ENCODE measurements around the gene CAMK2D. TPM values are rescaled to one million over a fixed set of nuclear protein-coding genes. Genes with fewer than 3 reads are reported as not detected.

CAMK2D gene
- total and polyA plus RNA-seq, 4 donors: 10.1 to 31.0 (median 25.6) TPM

DNA sequence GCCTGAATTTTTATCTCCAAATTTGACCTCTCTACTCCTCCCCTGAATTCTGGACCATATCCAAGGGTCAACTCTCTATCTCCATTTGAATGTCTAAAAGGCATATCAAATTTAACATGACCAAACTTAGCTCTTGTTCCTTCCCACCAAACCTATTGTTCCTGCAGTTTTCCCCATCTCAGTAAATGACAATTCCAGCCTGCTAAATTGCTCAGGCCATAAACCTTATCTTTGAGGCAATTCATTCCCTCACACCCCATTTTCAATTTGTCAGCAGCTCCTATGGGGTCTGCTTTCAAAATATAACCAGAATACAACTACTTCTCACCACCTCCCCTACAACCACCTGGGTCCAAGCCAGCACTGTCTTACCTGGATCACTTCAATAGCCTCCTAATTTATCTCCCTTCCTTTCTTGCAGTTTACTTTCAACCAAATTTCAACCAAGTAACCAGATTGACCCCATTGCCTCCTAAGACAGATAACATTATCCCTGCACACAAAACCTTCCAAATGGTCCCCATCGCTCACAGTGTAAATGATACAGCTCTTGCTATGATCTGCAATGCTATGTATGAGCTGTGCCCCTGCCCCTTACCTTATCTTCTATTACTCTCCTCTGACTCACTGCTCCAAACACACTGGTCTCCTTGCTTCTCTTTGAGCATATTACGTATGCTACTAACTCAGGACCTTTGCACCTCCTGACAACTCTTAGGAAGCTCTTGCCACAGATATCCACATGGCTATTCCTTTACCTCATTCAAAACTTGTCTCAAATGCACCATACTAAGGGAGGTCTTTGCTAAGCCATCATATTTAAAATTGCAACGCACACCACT lies 66.0 kb downstream of the CAMK2D start:
- H3K4me3 ChIP-seq (ENCODE audit: low read depth in 1 of 3, low read length in 3 of 3): no peak overlapping the region

More for the DNA sequence above, 66.0 kb downstream of the CAMK2D start:
- WGBS: 94% methylated on average over 3 of the region's 3 CpGs
- Histone ChIP-seq H3K27me3 (ENCODE audit: control insufficient read depth in 4 of 4, insufficient read depth in 4 of 4, low read length in 3 of 4) (no peaks in the 10 kb centered on the region), H3K9ac (ENCODE audit: low read depth in 1 of 2, low read length in 2 of 2) (no peak overlapping the region), H3K27ac (ENCODE audit: low read depth in 1 of 2, low read length in 2 of 2) (no peak overlapping the region), H3K9me3 (ENCODE audit: control insufficient read depth in 4 of 4, low read length in 3 of 4) (no peaks in the 10 kb centered on the region), H3K4me1 (ENCODE audit: control insufficient read depth in 4 of 4, insufficient read depth in 4 of 4, low read length in 3 of 4) (peaks cover 3 to 9% (median 4%) of the 10 kb centered on the region in 4 donors), H3K36me3 (ENCODE audit: control insufficient read depth in 4 of 4, insufficient read depth in 3 of 4, low read depth in 1 of 4, low read length in 3 of 4) (no peaks in the 10 kb centered on the region)
- TF ChIP-seq RXRA (IDR thresholded peaks at IDR 0.05): no peak
- TF ChIP-seq, protein P1, sequence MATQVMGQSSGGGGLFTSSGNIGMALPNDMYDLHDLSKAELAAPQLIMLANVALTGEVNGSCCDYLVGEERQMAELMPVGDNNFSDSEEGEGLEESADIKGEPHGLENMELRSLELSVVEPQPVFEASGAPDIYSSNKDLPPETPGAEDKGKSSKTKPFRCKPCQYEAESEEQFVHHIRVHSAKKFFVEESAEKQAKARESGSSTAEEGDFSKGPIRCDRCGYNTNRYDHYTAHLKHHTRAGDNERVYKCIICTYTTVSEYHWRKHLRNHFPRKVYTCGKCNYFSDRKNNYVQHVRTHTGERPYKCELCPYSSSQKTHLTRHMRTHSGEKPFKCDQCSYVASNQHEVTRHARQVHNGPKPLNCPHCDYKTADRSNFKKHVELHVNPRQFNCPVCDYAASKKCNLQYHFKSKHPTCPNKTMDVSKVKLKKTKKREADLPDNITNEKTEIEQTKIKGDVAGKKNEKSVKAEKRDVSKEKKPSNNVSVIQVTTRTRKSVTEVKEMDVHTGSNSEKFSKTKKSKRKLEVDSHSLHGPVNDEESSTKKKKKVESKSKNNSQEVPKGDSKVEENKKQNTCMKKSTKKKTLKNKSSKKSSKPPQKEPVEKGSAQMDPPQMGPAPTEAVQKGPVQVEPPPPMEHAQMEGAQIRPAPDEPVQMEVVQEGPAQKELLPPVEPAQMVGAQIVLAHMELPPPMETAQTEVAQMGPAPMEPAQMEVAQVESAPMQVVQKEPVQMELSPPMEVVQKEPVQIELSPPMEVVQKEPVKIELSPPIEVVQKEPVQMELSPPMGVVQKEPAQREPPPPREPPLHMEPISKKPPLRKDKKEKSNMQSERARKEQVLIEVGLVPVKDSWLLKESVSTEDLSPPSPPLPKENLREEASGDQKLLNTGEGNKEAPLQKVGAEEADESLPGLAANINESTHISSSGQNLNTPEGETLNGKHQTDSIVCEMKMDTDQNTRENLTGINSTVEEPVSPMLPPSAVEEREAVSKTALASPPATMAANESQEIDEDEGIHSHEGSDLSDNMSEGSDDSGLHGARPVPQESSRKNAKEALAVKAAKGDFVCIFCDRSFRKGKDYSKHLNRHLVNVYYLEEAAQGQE (IDR thresholded peaks at IDR 0.05): no peak
- no peak for TF ChIP-seq FOXA2 (IDR thresholded peaks at IDR 0.05)
- TF ChIP-seq EGR1 (IDR thresholded peaks at IDR 0.05; ENCODE audit: low read depth in 2 of 2): no peak
- no peak for TF ChIP-seq JUND (IDR thresholded peaks at IDR 0.05)
- TF ChIP-seq, protein P2, sequence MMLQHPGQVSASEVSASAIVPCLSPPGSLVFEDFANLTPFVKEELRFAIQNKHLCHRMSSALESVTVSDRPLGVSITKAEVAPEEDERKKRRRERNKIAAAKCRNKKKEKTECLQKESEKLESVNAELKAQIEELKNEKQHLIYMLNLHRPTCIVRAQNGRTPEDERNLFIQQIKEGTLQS (IDR thresholded peaks at IDR 0.05): no peak
- no peak for TF ChIP-seq YY1 (IDR thresholded peaks at IDR 0.05)
- no peak for TF ChIP-seq TAF1 (conservative IDR thresholded peaks at IDR 0.05)
- TF ChIP-seq NR2F2 (IDR thresholded peaks at IDR 0.05): no peak
- TF ChIP-seq HNF4A (conservative IDR thresholded peaks at IDR 0.05): no peak
- no peak for TF ChIP-seq RAD21 (IDR thresholded peaks at IDR 0.05)
- TF ChIP-seq HNF4G (IDR thresholded peaks at IDR 0.05): no peak
- TF ChIP-seq, protein P3, sequence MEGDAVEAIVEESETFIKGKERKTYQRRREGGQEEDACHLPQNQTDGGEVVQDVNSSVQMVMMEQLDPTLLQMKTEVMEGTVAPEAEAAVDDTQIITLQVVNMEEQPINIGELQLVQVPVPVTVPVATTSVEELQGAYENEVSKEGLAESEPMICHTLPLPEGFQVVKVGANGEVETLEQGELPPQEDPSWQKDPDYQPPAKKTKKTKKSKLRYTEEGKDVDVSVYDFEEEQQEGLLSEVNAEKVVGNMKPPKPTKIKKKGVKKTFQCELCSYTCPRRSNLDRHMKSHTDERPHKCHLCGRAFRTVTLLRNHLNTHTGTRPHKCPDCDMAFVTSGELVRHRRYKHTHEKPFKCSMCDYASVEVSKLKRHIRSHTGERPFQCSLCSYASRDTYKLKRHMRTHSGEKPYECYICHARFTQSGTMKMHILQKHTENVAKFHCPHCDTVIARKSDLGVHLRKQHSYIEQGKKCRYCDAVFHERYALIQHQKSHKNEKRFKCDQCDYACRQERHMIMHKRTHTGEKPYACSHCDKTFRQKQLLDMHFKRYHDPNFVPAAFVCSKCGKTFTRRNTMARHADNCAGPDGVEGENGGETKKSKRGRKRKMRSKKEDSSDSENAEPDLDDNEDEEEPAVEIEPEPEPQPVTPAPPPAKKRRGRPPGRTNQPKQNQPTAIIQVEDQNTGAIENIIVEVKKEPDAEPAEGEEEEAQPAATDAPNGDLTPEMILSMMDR (IDR thresholded peaks at IDR 0.05; ENCODE audit: low read depth, low read length, missing input control): no peak
- TF ChIP-seq SP1 (IDR thresholded peaks at IDR 0.05): no peak
- TF ChIP-seq, protein P4, sequence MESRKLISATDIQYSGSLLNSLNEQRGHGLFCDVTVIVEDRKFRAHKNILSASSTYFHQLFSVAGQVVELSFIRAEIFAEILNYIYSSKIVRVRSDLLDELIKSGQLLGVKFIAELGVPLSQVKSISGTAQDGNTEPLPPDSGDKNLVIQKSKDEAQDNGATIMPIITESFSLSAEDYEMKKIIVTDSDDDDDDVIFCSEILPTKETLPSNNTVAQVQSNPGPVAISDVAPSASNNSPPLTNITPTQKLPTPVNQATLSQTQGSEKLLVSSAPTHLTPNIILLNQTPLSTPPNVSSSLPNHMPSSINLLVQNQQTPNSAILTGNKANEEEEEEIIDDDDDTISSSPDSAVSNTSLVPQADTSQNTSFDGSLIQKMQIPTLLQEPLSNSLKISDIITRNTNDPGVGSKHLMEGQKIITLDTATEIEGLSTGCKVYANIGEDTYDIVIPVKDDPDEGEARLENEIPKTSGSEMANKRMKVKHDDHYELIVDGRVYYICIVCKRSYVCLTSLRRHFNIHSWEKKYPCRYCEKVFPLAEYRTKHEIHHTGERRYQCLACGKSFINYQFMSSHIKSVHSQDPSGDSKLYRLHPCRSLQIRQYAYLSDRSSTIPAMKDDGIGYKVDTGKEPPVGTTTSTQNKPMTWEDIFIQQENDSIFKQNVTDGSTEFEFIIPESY (IDR thresholded peaks at IDR 0.05): no peak
- no peak for TF ChIP-seq GABPA (IDR thresholded peaks at IDR 0.05 in 1 of 2, conservative IDR thresholded peaks at IDR 0.05 in 1 of 2)
- TF ChIP-seq, protein P5, sequence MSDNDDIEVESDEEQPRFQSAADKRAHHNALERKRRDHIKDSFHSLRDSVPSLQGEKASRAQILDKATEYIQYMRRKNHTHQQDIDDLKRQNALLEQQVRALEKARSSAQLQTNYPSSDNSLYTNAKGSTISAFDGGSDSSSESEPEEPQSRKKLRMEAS (IDR thresholded peaks at IDR 0.05): no peak
- TF ChIP-seq FOXA1 (IDR thresholded peaks at IDR 0.05): no peak
- DNase-seq (ENCODE audit: low spot score): no peak
